ENCODE data around the gene ALKBH3.

Gene ALKBH3

DNA sequence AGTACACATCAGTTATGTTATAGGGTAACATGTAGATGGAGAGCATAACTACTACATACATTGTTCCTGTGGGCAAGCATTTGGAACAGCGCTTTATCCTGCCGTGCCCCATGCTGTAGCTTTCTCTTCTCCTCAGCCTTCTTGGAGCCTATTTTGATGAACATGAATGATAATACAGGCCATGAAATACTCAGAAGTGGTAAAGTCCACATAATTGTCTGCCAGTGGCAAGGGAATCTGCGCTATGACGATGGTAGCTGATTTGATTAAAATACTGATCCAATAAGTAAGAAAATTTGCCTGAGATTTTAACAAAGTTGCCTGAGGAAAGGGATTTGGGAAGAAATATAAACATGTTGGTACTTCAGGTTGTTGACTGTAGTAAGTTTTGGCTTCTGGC, 23.3 kb downstream of the ALKBH3 start:
- Mint-ChIP-seq H3K4me1 (ENCODE audit: low read depth) (no peaks in the 10 kb centered on the region), H3K27me3 (no peaks in the 10 kb centered on the region), H3K9me3 (no peaks in the 10 kb centered on the region), H3K27ac (no peak overlapping the region), H3K4me3 (no peak overlapping the region), H3K36me3 (ENCODE audit: low read depth) (peaks cover 85% of the 10 kb centered on the region)
- intact Hi-C loops (cut with micrococcal nuclease): no loop called here

DNA sequence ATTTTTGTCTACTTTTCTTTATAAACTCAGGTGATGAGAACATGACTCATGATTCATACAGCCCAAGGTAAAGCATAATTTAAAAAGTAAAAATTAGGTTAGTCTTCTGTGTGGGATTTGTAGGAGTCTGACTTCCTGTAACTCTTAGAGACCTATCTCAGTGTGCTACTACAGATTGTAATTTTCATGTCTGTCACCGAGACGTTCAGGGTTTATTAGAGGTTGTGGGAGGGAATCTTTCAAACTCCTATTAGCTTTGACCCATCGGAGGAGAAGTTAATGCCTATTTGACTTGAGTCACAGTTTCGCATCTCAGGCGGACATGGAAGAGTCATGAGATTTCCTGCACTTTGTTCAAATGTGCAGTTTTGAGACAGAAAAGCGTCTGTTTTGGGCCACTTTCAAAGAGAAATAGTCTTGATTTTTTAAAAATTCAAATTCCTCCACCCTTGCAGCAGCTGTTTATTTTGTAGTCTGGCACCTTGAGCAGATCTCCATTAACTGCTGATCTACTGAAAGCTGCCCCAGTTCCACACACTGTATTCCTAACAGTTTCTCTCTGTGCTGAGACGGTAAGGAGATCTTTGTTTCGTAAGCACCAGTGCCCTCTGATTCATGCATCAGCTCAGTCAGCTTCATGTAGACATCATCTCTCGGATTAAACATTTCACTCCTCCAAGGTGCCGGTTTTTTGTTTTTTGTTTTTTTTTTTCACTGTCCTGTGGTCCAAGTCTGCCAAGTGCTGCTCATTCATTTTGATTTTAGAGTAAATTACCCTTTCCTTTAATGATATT, 24.3 kb downstream of the ALKBH3 start:
- Mint-ChIP-seq H3K4me1 (ENCODE audit: low read depth) (no peaks in the 10 kb centered on the region), H3K27me3 (no peaks in the 10 kb centered on the region), H3K9me3 (no peaks in the 10 kb centered on the region), H3K27ac (no peak overlapping the region), H3K36me3 (ENCODE audit: low read depth) (peaks cover 86% of the 10 kb centered on the region), H3K4me3 (no peak overlapping the region)
- intact Hi-C loops (cut with micrococcal nuclease): no loop called here

DNA sequence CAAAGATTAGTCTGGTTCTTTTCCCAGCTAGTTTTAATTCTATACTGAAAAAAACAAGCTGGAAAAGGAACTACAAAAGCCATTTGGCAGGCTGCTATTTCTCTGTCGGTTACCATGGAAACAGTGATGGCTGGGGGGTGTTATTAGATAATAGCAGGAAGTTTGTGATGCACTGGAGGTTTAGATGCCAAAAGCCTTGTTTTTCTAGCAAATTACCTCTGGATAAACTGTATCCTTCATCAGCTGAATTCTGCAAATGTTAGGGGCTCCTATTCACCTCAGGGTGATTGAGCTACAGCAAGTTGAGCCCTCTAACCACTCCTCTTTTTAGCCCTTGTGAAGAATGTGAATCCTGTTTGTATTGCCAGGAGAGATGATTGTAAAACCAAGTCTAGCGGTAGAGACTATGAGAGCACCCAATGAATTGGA, 25.2 kb downstream of the ALKBH3 start:
- Mint-ChIP-seq H3K9me3 (no peaks in the 10 kb centered on the region), H3K4me3 (no peak overlapping the region), H3K27ac (no peak overlapping the region), H3K27me3 (no peaks in the 10 kb centered on the region), H3K36me3 (ENCODE audit: low read depth) (peaks cover 88% of the 10 kb centered on the region), H3K4me1 (ENCODE audit: low read depth) (no peaks in the 10 kb centered on the region)
- intact Hi-C loops (cut with micrococcal nuclease): no loop called here

DNA sequence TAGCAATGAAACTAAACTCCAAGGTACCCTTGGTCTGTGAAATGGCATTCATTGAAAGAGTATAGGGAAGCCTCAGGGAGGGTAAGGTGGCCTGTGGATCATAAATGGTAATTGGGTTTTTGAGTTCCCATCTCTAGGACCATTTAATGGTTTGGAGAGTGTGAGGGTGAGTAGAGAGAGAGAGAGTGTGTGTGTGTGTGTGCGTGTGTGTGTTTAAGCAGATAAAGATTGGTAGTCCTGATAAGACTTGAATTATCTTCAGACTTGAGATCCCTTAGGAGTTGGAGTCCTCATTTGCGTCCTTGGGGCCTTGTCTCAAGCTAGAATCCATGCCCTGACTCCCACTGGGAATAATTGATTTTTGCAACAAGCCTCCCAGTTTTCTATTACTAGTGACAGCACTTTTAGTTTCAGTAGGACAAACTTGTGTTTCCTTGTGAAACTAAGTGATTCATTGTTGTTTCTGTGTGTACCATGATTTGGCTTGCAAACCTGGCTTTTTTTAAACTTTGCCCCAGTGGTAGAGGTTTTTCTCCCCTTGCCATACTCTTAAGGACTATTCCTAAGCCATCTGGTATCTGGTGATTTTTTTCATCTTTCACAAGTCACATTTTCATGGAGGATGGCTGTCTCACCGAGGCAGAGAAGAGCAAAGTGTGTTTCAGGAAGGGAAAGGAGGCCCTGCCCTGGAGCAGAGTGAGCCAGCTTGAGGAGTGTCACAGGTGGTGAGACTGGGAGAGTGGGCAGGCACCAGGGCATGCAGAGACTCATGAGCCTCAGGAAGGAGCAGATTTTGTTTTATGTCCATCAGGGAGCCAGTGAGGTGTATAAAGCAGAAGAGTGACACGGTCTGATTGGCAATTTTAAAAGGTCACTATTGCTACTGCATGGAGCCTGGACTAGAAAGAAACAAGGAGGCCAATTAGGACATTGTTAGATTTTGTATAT, 26.7 kb downstream of the ALKBH3 start:
- Mint-ChIP-seq H3K4me3 (no peak overlapping the region), H3K27me3 (no peaks in the 10 kb centered on the region)

DNA sequence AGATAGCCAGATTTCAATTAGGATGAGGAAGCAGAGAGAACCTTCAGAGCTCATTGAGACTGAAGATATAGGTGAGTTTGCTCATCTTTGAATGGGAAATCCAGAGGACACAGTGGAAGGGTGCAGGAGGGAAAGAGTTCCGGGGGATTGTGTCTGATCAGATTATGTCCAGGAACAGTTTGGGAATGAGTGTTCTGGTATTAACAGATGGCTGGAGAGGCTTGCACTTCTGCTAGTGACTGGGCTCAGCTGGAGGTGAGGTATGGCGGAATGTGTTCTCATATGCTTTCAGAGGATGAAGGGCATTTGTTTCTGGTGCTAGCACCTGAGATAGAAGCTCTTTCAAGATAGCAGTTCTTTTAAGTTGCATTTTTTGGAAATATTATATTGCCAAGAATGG, 27.6 kb downstream of the ALKBH3 start:
- intact Hi-C loops (cut with micrococcal nuclease): no loop called here
- Mint-ChIP-seq H3K4me1 (ENCODE audit: low read depth) (no peaks in the 10 kb centered on the region), H3K27me3 (no peaks in the 10 kb centered on the region), H3K9me3 (no peaks in the 10 kb centered on the region), H3K4me3 (no peak overlapping the region), H3K27ac (no peak overlapping the region), H3K36me3 (ENCODE audit: low read depth) (peaks cover 84% of the 10 kb centered on the region)

More for the DNA sequence above, 26.7 kb downstream of the ALKBH3 start:
- Mint-ChIP-seq H3K9me3 (no peaks in the 10 kb centered on the region), H3K27ac (no peak overlapping the region), H3K4me1 (ENCODE audit: low read depth) (no peaks in the 10 kb centered on the region), H3K36me3 (ENCODE audit: low read depth) (peaks cover 88% of the 10 kb centered on the region)
- intact Hi-C loops (cut with micrococcal nuclease): no loop called here

DNA sequence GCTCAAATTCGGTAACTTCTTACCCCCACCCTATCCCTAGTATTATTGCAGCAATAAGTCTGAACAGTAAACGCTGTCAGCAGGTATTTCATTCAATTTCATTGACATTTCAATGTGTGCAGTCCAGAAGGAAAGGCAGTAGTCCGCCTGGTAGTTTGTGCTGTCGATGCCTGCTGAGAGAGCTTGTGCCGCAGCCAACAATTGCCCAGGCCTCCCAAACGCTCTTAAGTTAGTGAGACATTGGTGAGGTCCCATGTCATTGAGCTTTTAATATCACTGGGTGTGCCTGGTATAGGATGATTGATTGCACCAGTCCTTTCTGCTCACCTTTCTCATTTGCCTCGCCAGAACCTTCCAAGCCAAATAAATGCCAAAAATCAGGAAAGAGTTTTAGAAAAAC, 28.1 kb downstream of the ALKBH3 start:
- intact Hi-C loops (cut with micrococcal nuclease): no loop called here
- Mint-ChIP-seq H3K4me1 (ENCODE audit: low read depth) (no peaks in the 10 kb centered on the region), H3K9me3 (no peaks in the 10 kb centered on the region), H3K36me3 (ENCODE audit: low read depth) (peaks cover 84% of the 10 kb centered on the region), H3K27ac (no peak overlapping the region), H3K4me3 (no peak overlapping the region), H3K27me3 (no peaks in the 10 kb centered on the region)

DNA sequence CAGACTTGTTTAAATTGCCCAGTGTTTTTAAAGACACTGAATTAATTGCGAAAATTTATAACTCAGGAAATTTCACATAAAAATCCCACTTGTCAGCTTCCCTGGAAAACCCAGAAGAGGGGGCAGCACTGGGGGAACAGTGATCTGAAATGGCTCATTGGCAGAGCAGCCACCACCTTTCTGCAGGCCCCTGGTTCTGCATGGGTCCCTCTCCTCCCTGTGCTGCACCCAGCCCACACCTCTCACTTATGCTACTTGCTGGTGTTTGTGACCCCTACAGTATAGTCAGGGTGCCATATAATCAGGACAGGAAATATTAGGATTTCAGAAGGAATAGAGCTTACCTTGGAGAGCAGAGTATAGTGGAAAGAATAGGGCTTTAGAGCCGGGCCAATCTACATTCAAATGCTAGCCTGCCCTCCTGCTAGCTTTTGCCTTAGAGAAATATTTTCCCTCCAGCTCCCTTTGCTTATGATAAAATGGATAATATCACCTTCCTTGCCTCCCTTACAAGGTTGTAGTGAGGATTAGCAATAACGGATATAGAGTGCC, 33.3 kb downstream of the ALKBH3 start:
- Mint-ChIP-seq H3K4me1 (ENCODE audit: low read depth) (no peaks in the 10 kb centered on the region), H3K27ac (no peak overlapping the region), H3K27me3 (no peaks in the 10 kb centered on the region), H3K4me3 (no peak overlapping the region), H3K9me3 (no peaks in the 10 kb centered on the region), H3K36me3 (ENCODE audit: low read depth) (peaks cover 81% of the 10 kb centered on the region)
- intact Hi-C loops (cut with micrococcal nuclease): no loop called here

DNA sequence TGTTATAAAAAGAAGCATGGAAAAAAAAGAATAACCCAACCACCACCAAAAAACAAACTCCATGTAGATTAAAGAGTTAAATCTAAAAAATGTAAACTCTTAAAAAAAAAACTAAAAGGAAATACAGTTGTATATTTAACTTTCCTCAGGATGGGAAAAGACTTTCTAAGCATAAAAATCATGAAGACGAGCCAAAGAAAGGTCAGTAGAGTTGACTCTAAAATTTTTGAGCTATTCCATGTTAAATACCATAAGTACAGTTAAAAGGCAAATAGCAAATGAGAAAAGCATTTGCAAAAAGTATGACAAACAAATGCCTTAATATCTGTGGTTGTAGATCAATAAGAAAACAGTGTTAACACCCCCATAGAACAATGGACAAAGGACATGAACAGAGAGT, 33.8 kb downstream of the ALKBH3 start:
- no peaks in the 10 kb centered on the region for H3K4me1 Mint-ChIP-seq (ENCODE audit: low read depth)
- peaks cover 81% of the 10 kb centered on the region for H3K36me3 Mint-ChIP-seq (ENCODE audit: low read depth)
- H3K4me3 Mint-ChIP-seq: no peak overlapping the region
- no peak overlapping the region for H3K27ac Mint-ChIP-seq
- no peaks in the 10 kb centered on the region for H3K27me3 Mint-ChIP-seq
- no peaks in the 10 kb centered on the region for H3K9me3 Mint-ChIP-seq
- intact Hi-C loops (cut with micrococcal nuclease): no loop called here

DNA sequence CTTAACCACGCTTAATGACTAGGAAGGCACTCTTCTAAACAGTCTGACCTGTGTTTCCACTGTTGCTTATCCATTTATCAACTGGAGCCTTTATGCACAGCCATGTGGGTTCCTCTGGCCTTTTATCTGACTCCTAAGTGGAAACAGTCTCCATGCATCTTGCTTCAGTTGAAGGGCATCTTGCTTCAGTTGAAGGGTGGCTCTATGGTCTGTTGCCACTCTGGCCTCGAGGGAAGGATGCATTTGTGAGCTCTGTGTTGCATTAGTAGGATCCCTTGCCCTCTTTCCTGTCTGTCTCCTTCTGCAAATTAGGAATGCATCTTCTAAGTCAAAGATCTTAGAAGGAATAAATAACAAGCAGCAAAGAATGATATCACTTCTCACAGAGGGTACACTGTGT, 36.0 kb downstream of the ALKBH3 start:
- Mint-ChIP-seq H3K9me3 (no peaks in the 10 kb centered on the region), H3K4me3 (no peak overlapping the region), H3K4me1 (ENCODE audit: low read depth) (no peaks in the 10 kb centered on the region), H3K36me3 (ENCODE audit: low read depth) (peaks cover 81% of the 10 kb centered on the region), H3K27me3 (no peaks in the 10 kb centered on the region), H3K27ac (no peak overlapping the region)
- intact Hi-C loops (cut with micrococcal nuclease): no loop called here

DNA sequence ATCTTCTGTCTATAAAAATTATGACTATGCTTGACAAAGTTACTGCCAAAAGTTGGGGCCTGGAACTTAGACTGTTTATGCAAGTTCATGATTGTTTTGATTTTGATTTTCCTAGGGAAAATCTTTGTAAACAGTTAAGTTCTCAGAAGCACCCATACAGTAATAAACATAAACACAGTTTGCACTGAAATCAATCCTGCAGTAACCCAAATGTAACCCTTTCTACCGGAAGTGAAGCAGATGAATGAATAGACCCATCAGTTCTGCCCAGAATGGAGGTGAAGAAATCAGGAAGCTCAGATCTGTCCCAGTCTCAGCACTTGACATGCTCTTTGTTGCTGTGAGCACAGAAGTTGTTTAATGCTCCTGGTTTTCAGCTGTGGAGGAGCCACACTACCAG, 37.2 kb downstream of the ALKBH3 start:
- intact Hi-C loops (cut with micrococcal nuclease): no loop called here
- H3K27ac Mint-ChIP-seq: no peak overlapping the region
- H3K9me3 Mint-ChIP-seq: no peaks in the 10 kb centered on the region
- H3K4me1 Mint-ChIP-seq (ENCODE audit: low read depth): no peaks in the 10 kb centered on the region
- peaks cover 72% of the 10 kb centered on the region for H3K36me3 Mint-ChIP-seq (ENCODE audit: low read depth)
- no peak overlapping the region for H3K4me3 Mint-ChIP-seq
- H3K27me3 Mint-ChIP-seq: no peaks in the 10 kb centered on the region

DNA sequence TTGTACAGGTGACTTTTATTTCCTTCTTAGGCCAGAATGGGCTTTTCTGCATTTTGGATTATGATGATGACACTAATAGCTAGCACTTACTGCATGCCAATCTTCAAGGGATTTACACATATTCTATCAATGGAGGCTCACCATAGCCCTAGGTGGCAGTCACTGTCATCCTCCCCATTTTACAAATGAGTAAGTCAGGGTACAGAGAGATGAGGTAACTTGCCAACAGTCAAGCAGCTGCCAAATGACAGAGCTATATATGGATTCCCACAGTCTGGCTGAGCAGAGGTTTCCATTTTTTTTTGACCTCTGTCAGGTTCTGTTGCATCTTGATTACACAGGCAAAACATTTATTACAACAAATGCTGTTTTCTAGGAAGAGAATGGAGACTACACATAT, 38.0 kb downstream of the ALKBH3 start:
- no peaks in the 10 kb centered on the region for H3K9me3 Mint-ChIP-seq
- no peaks in the 10 kb centered on the region for H3K27me3 Mint-ChIP-seq
- H3K4me3 Mint-ChIP-seq: no peak overlapping the region
- no peak overlapping the region for H3K27ac Mint-ChIP-seq
- peaks cover 67% of the 10 kb centered on the region for H3K36me3 Mint-ChIP-seq (ENCODE audit: low read depth)
- intact Hi-C loops (cut with micrococcal nuclease): no loop called here
- H3K4me1 Mint-ChIP-seq (ENCODE audit: low read depth): no peaks in the 10 kb centered on the region

DNA sequence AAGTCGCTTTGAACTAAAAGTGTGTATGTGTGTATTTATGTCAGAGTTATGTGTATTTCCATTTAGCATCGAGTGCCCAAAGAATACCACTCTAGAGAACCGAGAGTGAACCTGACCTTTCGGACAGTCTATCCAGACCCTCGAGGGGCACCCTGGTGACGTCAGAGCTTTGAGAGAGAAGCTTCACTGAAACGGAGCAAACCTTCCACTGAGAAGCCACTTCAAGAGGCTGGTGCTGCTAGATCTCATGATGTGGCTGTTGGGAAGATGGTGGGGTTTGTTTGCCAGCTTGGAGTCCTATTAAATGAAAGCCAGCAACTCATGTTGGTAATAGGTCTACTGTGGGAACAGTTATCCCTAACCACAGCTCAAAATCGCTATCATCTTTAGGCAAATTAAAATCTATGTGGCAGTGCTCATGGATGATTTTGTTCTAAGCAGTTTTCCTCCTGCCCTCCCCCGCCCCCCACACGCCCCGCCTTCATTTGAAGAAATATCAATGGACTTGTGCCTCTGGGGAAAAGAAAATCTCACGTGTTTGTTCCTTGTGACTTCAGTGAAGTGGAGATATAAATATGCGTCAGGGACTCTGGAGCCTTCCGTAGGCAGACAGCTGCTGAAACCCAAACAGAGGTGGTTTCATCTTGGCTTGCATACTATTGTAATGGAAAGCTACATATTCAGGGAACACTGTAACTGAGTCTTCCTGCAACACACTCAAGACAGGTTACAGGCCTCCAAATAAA, 39.4 kb downstream of the ALKBH3 start:
- Mint-ChIP-seq H3K27ac (no peak overlapping the region), H3K4me1 (ENCODE audit: low read depth) (no peaks in the 10 kb centered on the region), H3K36me3 (ENCODE audit: low read depth) (peaks cover 55% of the 10 kb centered on the region), H3K27me3 (no peaks in the 10 kb centered on the region), H3K4me3 (no peak overlapping the region), H3K9me3 (no peaks in the 10 kb centered on the region)
- intact Hi-C loops (cut with micrococcal nuclease): no loop called here

DNA sequence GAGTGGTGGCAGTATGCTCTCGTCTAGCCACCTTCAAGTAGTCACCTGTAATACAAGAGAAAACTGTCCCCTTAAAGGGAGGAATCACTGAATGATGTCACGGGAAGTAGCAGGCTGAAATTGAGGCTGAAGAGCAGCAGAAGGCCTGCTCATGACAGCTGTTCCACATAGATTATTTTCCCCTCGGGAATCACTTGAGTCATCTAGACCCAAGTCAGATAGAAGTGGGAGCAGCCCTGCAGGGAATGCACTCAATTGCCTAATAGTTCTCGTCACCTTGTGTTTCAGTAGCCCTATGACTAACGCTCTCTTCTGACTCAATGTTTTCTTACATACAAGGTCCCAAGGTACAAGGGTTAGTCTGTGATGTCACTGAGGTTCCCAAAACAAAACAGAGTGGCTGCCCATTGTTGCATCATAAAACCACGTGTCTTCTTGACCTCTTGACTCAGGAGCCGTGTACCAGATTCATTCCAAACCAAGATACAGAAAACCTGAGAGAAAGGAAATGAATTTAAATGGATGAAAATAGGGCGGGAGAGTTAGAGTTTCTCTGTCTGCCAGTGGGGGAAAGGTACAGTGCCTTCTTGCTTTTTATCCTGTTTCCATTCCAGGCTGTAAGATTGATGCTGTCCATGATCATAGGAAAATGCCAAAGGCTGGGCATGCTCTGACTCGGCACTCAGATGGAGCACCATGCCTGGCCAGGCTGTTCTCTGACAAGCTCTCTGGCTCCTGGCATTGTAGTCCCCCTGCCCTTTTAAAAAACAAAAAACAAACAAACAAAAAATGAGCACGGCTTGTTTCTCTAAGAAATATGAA, 40.2 kb downstream of the ALKBH3 start:
- intact Hi-C loops (cut with micrococcal nuclease): no loop called here
- Mint-ChIP-seq H3K36me3 (ENCODE audit: low read depth) (peaks cover 55% of the 10 kb centered on the region), H3K27ac (no peak overlapping the region), H3K27me3 (no peaks in the 10 kb centered on the region), H3K4me1 (ENCODE audit: low read depth) (no peaks in the 10 kb centered on the region), H3K9me3 (no peaks in the 10 kb centered on the region), H3K4me3 (no peak overlapping the region)

Data from dendritic cell treated with granulocyte-macrophage colony-stimulating factor and Interleukin-4, amounts not matched to agents 40 ng/mL and 50 ng/mL, for 4 days (primary cell).